ENCODE measurements around the gene B3GNT8.
"Not testable (repeated sequence)": the region's sequence is repeated elsewhere in the genome, so short reads cannot be mapped to it uniquely, and the experiment has no call there.

B3GNT8 gene

DNA sequence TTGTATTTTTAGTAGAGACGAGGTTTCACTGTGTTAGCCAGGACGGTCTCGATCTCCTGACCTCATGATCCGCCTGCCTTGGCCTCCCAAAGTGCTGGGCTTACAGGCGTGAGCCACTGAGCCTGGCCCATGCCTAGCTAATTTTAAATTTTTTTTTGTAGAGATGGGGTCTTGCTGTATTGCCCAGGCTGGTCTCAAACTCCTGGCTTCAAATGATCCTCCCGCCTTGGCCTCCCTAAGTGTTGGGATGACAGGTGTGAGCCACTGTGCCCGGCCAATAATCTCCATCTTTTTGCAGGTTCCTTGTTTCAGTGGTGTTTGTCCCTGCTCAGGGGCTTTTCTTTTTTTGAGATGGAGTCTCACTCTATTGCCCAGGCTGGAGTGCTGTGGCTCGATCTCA is 45.6 kb downstream of the B3GNT8 start:
- not testable (repeated sequence) for DNase-seq

GRCh38 chr19:41377977-41378709 is 49.0 kb downstream of the B3GNT8 start:
- DNase-seq = no peak

GRCh38 chr19:41376998-41377365 is 50.2 kb downstream of the B3GNT8 start:
- no peak for DNase-seq

- DNase-seq = peak; percentile 4
Observed at GRCh38 chr19:41376241-41376997, 50.8 kb downstream of the B3GNT8 start, which contains the start of gene TMEM91. Gene TMEM91 (plus strand): TSS chr19:41376533. CDS start chr19:41378310, 1,777 bp downstream.
